ENCODE data around the gene NCR1.
"Not testable (repeated sequence)": the region's sequence is repeated elsewhere in the genome, so short reads cannot be mapped to it uniquely, and the experiment has no call there.

The NCR1 gene

DNA sequence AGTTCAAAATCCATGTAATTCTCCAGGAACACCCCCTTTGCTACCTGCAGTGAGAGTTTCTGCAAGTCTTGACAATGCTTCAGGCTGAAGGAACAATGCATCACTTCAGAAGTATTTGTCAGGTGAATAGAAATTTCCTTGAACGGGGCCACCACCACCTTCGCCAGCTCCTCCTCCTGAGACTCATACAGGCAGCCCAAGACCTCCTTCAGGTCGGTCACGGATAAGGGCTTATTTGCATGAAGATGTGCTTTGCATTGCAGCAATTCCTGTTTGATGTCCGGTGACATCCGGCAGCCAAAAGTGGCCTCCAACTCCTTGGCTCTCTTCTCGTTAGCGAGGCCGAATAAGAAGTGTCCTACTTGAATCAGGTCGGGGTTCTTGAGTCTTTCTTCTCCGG, 33.0 kb downstream of the NCR1 start:
- CTCF ChIA-PET = no interaction called here
- no peak for TF ChIP-seq LEF1 (IDR thresholded peaks at IDR 0.05; ENCODE audit: borderline replicate concordance)
- no peak for TF ChIP-seq L3MBTL2 (conservative IDR thresholded peaks at IDR 0.05)
- TF ChIP-seq ZNF384 (IDR thresholded peaks at IDR 0.05) = no peak
- no peak for TF ChIP-seq SUZ12 (IDR thresholded peaks at IDR 0.05)
- no peak for TF ChIP-seq BHLHE40 (IDR thresholded peaks at IDR 0.05; ENCODE audit: borderline replicate concordance)
- TF ChIP-seq, protein P1, sequence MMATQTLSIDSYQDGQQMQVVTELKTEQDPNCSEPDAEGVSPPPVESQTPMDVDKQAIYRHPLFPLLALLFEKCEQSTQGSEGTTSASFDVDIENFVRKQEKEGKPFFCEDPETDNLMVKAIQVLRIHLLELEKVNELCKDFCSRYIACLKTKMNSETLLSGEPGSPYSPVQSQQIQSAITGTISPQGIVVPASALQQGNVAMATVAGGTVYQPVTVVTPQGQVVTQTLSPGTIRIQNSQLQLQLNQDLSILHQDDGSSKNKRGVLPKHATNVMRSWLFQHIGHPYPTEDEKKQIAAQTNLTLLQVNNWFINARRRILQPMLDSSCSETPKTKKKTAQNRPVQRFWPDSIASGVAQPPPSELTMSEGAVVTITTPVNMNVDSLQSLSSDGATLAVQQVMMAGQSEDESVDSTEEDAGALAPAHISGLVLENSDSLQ (IDR thresholded peaks at IDR 0.05) = no peak
- no peak for TF ChIP-seq CTBP1 (IDR thresholded peaks at IDR 0.05; ENCODE audit: borderline replicate concordance)
- no peak for TF ChIP-seq TARDBP (IDR thresholded peaks at IDR 0.05)
- no peak for TF ChIP-seq NFRKB (IDR thresholded peaks at IDR 0.05)
- no peak for TF ChIP-seq HDGF (IDR thresholded peaks at IDR 0.05; ENCODE audit: borderline replicate concordance)
- TF ChIP-seq FOXM1 (IDR thresholded peaks at IDR 0.05; ENCODE audit: borderline replicate concordance) = no peak
- TF ChIP-seq ARNT (IDR thresholded peaks at IDR 0.05) = no peak
- TF ChIP-seq FOXA1 (IDR thresholded peaks at IDR 0.05) = no peak
- no peak for TF ChIP-seq ELF4 (IDR thresholded peaks at IDR 0.05)
- no peak for DNase-seq (ENCODE audit: extremely low spot score)
- POLR2A ChIA-PET = no interaction called here

DNA sequence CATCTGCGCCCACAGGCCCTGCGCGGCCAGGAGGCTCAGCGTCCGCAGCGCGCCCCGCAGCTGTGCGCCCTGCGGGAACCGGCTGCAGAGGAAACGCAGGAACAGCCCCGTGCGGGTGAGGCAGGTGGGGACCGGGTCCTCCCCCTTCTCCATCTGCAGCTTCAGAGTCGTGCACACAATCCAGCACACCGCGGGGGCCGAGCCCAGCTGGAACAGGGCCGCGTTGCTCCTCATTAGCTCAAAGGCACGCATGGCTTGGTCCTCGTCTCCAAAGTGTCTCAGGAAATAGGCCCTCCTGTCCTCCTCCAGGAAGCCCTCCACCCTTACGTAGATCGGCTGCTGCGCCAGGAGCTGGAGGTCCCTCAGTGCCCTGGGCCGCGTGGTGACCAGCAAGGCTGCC, 33.6 kb downstream of the NCR1 start:
- CTCF ChIA-PET; POLR2A ChIA-PET; DNase-seq (ENCODE audit: extremely low spot score): not testable (repeated sequence)

DNA sequence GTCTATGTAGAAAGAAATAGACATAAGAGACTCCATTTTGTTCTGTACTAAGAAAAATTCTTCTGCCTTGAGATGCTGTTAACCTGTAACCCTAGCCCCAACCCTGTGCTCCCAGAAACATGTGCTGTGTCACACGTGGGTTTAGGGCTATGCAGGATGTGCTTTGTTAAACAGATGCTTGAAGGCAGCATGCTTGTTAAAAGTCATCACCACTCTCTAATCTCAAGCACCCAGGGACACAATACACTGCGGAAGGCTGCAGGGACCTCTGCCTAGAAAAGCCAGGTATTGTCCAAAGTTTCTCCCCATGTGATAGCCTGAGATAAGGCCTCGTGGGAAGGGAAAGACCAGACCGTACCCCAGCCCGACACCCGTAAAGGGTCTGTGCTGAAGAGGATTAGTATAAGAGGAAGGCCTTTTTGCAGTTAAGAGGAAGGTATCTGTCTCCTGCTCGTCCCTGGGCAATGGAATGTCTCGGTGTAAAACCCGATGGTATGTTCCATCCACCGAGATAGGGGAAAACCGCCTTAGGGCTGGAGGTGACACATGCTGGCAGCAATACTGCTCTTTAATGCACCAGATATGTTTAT, 37.9 kb downstream of the NCR1 start:
- CTCF ChIA-PET; DNase-seq (ENCODE audit: extremely low spot score); POLR2A ChIA-PET: not testable (repeated sequence)

DNA sequence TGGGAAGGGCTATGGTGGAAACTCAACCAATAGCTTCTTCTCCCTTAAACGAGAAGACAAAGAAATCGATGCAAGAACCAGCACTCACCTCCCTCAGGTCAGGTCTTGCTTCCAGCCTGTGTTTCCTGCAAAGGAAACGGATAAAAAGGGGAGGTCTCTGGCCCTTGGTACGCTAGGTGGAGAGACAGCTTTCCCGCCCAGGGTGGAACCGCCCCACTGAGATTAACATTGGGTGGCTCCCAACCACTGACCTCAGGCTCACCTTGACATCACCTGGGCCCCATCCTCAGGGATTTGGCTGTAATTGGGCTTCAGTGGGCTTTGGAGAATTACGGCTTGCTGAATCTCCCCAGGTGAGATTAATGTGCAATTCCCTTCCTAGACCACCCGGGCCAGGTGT, 41.4 kb downstream of the NCR1 start, which contains the start of gene NLRP7:
NLRP7 (minus strand) TSS at position 150 of the 400 bp plus-strand sequence.
- POLR2A ChIA-PET = no interaction called here
- DNase-seq (ENCODE audit: extremely low spot score) = no peak
- CTCF ChIA-PET = interaction anchor here (0.6 kb wide), 1 partner anchor 141 kb away, joined by 4 read pairs; no protein-coding TSS in a partner anchor
- TF ChIP-seq, protein P1 (IDR thresholded peaks at IDR 0.05) = no peak
- TF ChIP-seq CTBP1 (IDR thresholded peaks at IDR 0.05; ENCODE audit: borderline replicate concordance) = no peak
- no peak for TF ChIP-seq HDGF (IDR thresholded peaks at IDR 0.05; ENCODE audit: borderline replicate concordance)
- TF ChIP-seq LEF1 (IDR thresholded peaks at IDR 0.05; ENCODE audit: borderline replicate concordance) = no peak
- TF ChIP-seq NFRKB (IDR thresholded peaks at IDR 0.05) = no peak
- TF ChIP-seq BHLHE40 (IDR thresholded peaks at IDR 0.05; ENCODE audit: borderline replicate concordance) = no peak
- no peak for TF ChIP-seq ZNF384 (IDR thresholded peaks at IDR 0.05)
- no peak for TF ChIP-seq SP1 (IDR thresholded peaks at IDR 0.05)
- no peak for TF ChIP-seq FOXA1 (IDR thresholded peaks at IDR 0.05)
- TF ChIP-seq SUZ12 (IDR thresholded peaks at IDR 0.05) = no peak
- no peak for TF ChIP-seq ELF4 (IDR thresholded peaks at IDR 0.05)
- no peak for TF ChIP-seq FOXK2 (IDR thresholded peaks at IDR 0.05)
- no peak for TF ChIP-seq FOXM1 (IDR thresholded peaks at IDR 0.05; ENCODE audit: borderline replicate concordance)
- no peak for TF ChIP-seq ARNT (IDR thresholded peaks at IDR 0.05)
- TF ChIP-seq L3MBTL2 (conservative IDR thresholded peaks at IDR 0.05) = no peak
- no peak for TF ChIP-seq TARDBP (IDR thresholded peaks at IDR 0.05)

DNA sequence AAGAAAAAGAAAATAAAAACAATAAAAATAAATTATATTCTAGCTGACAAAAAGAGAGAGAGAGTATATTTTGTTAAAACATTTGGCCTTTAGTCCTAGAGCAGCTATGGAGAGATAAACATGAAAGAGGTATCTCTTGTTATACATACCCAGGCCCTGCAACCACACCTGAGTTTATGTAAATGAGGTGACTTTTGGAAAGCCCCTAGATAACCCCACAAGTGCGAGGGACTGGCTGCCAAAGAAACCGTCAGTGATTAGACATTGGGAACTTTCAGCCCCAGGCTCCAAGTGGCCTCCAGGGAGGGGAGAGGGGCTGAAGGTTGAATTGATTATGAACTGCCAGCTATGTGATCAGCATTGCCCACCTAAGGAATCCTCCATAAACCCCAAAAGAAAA, 43.5 kb downstream of the NCR1 start:
- TF ChIP-seq ARNT (IDR thresholded peaks at IDR 0.05) (no peak), FOXK2 (IDR thresholded peaks at IDR 0.05) (no peak), FOXM1 (IDR thresholded peaks at IDR 0.05; ENCODE audit: borderline replicate concordance) (no peak), ELF4 (IDR thresholded peaks at IDR 0.05) (no peak), BHLHE40 (IDR thresholded peaks at IDR 0.05; ENCODE audit: borderline replicate concordance) (no peak), FOXA1 (IDR thresholded peaks at IDR 0.05) (no peak), CTBP1 (IDR thresholded peaks at IDR 0.05; ENCODE audit: borderline replicate concordance) (no peak), L3MBTL2 (conservative IDR thresholded peaks at IDR 0.05) (no peak), TARDBP (IDR thresholded peaks at IDR 0.05) (no peak), ZNF384 (IDR thresholded peaks at IDR 0.05) (no peak), SUZ12 (IDR thresholded peaks at IDR 0.05) (no peak), SP1 (IDR thresholded peaks at IDR 0.05) (no peak), LEF1 (IDR thresholded peaks at IDR 0.05; ENCODE audit: borderline replicate concordance) (no peak), NFRKB (IDR thresholded peaks at IDR 0.05) (no peak), HDGF (IDR thresholded peaks at IDR 0.05; ENCODE audit: borderline replicate concordance) (no peak)
- TF ChIP-seq, protein P1 (IDR thresholded peaks at IDR 0.05) = no peak
- no peak for DNase-seq (ENCODE audit: extremely low spot score)
- CTCF ChIA-PET = no interaction called here
- POLR2A ChIA-PET = no interaction called here

DNA sequence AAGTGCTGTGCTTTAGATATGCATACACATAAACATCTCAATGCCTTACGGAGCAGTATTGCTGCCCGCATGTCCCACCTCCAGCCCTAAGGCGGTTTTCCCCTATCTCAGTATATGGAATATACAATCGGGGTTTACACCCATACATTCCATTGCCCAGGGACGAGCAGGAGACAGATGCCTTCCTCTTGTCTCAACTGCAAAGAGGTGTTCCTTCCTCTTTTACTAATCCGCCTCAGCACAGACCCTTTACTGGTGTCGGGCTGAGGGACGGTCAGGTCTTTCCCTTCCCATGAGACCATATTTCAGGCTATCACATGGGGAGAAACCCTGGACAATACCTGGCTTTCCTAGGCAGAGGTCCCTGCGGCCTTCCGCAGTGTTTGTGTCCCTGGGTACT, 44.6 kb downstream of the NCR1 start:
- CTCF ChIA-PET; POLR2A ChIA-PET; DNase-seq (ENCODE audit: extremely low spot score): not testable (repeated sequence)
